ENCODE results near the gene MMS22L. TPM values are rescaled to one million over a fixed set of nuclear protein-coding genes. Genes with fewer than 3 reads are reported as not detected.

MMS22L gene
- total RNA-seq, 2 experiments from 2014 or later = 41.7 to 45.1 TPM

DNA sequence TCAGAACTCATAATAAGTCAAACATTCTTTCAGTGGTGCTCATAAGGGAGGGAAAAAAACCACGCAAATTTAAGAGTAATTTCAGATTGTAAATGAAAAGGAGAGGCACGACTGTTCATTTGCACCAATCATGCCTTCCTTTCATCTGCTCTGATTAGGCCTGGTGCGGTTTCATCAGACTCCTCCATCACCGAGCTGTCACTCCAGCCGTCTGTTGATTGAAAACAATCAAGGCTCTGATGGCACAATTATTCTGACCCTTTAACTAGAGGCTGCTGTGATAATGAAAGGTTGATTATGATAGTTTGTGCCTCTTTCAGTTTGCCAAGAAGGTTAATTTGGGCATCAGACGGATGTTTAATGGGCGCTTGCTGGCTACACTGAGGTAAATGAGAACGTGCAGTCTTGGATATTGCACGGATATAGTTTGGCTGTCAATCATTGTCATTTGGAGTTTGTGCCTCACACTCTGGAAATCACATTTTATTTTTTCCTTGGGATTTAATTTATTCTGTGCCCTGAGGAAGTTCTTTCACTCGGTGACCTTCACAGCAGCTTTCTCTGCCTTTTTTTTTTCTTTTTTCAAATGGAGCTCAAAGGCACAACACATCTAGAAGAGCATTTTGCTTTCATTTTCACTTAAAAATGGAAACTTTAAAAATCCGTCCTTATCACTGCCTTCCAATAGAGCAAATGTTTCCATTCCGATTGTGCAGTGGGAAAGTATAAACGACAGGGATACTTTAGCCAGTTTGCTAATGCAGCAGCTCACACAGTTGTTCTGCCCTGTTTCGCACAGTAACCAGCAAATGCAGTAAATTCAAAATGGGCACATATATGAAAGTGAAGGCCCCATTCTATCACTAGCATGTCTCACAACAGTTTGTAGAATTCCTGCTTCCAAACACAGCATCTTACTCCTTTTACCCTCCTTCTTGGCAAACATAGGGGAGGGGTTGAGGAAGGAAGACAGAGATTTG lies 185.7 kb downstream of the MMS22L start:
- Mint-ChIP-seq H3K4me1 (ENCODE audit: low read depth) (no peaks in the 10 kb centered on the region), H3K27ac (no peak overlapping the region)

GRCh38 chr6:97095311-97095850 lies 187.6 kb downstream of the MMS22L start:
- CTCF ChIA-PET = interaction anchor here (1.0 kb wide), 1 partner anchor 15 kb away, joined by 3 read pairs; no protein-coding TSS in a partner anchor
- POLR2A ChIA-PET = no interaction called here
- H3K36me3 Mint-ChIP-seq (ENCODE audit: low read depth) = no peaks in the 10 kb centered on the region
- no peak overlapping the region for H3K27ac Mint-ChIP-seq
- ATAC-seq = no peak
- no peaks in the 10 kb centered on the region for H3K9me3 Mint-ChIP-seq (ENCODE audit: insufficient read depth)
- H3K27me3 Mint-ChIP-seq (ENCODE audit: low read depth) = no peaks in the 10 kb centered on the region
- no peak overlapping the region for H3K4me3 Mint-ChIP-seq
- no peaks in the 10 kb centered on the region for H3K4me1 Mint-ChIP-seq (ENCODE audit: low read depth)
- DNase-seq = no peak

More for the DNA sequence above, 185.7 kb downstream of the MMS22L start:
- Mint-ChIP-seq H3K27me3 (ENCODE audit: low read depth) (no peaks in the 10 kb centered on the region), H3K36me3 (ENCODE audit: low read depth) (no peaks in the 10 kb centered on the region), H3K4me3 (peak overlapping the region; percentile 23), H3K9me3 (ENCODE audit: insufficient read depth) (no peaks in the 10 kb centered on the region)
- ChIA-PET CTCF (no interaction called here), POLR2A (no interaction called here)
- DNase-seq = no peak
- ATAC-seq = no peak

DNA sequence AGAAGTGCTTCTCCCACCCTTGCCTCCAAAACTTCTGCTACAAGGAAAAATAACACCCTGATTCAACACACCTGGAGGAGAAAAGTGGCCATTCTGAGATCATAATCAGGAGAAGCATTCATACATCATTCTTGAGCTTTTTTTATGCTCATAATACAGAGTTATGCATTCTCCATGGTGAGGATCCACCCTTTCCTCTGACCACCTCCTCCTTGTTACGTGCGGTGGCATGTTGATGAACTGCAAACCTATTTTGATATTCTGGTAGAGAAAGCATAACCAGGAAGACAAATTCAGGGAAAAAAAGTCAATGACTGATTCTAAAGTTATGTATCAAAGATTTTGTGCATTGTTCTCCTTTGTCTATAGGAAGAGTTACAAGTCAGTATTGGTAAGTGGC lies 188.6 kb downstream of the MMS22L start:
- DNase-seq (no peak), ATAC-seq (no peak)
- Mint-ChIP-seq H3K27me3 (ENCODE audit: low read depth) (no peaks in the 10 kb centered on the region), H3K4me3 (no peak overlapping the region), H3K27ac (no peak overlapping the region), H3K9me3 (ENCODE audit: insufficient read depth) (no peaks in the 10 kb centered on the region), H3K4me1 (ENCODE audit: low read depth) (no peaks in the 10 kb centered on the region), H3K36me3 (ENCODE audit: low read depth) (no peaks in the 10 kb centered on the region)
- CTCF ChIA-PET = no interaction called here
- POLR2A ChIA-PET = no interaction called here

DNA sequence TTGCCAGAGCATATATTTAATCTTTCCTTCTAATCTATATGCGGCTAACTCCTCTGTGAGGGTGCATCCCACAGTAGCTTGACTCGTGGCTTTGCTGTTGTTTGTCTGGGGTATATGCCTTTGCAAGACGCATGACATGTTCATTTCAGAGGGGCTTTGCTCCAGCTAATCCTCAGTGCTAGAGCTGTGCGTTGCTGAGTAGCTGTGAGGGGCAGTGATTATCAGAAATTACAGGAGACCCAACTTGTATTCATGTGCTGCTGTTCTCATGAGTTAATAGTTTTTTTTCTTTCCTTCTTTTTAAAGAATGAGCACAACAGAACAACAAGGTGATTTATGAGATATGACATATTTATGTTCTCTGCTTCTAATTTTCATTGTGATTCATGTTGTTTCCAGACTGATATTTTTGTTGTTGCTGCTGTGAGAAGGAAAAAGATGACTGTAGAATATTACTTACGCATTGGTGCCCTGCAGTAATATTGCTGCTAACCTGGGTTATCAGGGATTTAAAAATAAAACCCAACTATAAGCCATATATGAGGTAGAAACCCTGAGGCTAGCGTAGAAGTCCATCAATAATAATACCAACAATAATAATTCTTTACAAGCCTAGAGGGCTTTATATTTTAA lies 190.2 kb downstream of the MMS22L start:
- Mint-ChIP-seq H3K36me3 (ENCODE audit: low read depth) (no peaks in the 10 kb centered on the region), H3K4me3 (no peak overlapping the region), H3K27ac (no peak overlapping the region), H3K4me1 (ENCODE audit: low read depth) (no peaks in the 10 kb centered on the region), H3K9me3 (ENCODE audit: insufficient read depth) (no peaks in the 10 kb centered on the region), H3K27me3 (ENCODE audit: low read depth) (no peaks in the 10 kb centered on the region)
- POLR2A ChIA-PET = no interaction called here
- CTCF ChIA-PET = no interaction called here
- ATAC-seq (no peak), DNase-seq (no peak)
